KMS-11 (cell line): ENCODE measurements around the gene EPM2AIP1.
"Not testable (repeated sequence)": the region's sequence is repeated elsewhere in the genome, so short reads cannot be mapped to it uniquely, and the experiment has no call there.

Experiments
- H2AFZ ChIP-seq: fragments of 200-600 bp; sonication (generic); 2 replicates; pipeline ENCODE4 v1.6.1; 2016; ENCODE audit warnings: antibody characterized with exemption, mixed run types, low read depth
- H3K27ac ChIP-seq: fragments of 200-600 bp; sonication (generic); 2 replicates; pipeline ENCODE4 v1.6.1; 2016; ENCODE audit warnings: mild to moderate bottlenecking, mixed run types
- H3K27me3 ChIP-seq: fragments of 200-600 bp; sonication (generic); 2 replicates; pipeline ENCODE4 v1.6.1; 2017; ENCODE audit warnings: mild to moderate bottlenecking, low read depth, mixed run types, moderate library complexity; ENCODE audit not compliant: insufficient read depth
- H3K36me3 ChIP-seq: fragments of 200-600 bp; sonication (generic); 2 replicates; pipeline ENCODE4 v1.6.1; 2017; ENCODE audit warnings: mild to moderate bottlenecking, mixed run types; ENCODE audit not compliant: insufficient read depth
- H3K4me1 ChIP-seq: fragments of 200-600 bp; sonication (generic); 2 replicates; pipeline ENCODE4 v1.6.1; 2016; ENCODE audit warnings: mild to moderate bottlenecking, low read depth, mixed run types; ENCODE audit not compliant: poor library complexity, severe bottlenecking
- H3K4me2 ChIP-seq: fragments of 200-600 bp; sonication (generic); 2 replicates; pipeline ENCODE4 v1.7.0; 2016; ENCODE audit warnings: mild to moderate bottlenecking, mixed run types
- H3K4me3 ChIP-seq: fragments of 200-600 bp; sonication (generic); IDR thresholded peaks from 2 replicates; pipeline ENCODE4 v1.6.1; 2017; ENCODE audit warnings: low read depth, low read length, mixed read lengths; ENCODE audit not compliant: insufficient read depth
- H3K79me2 ChIP-seq: fragments of 200-600 bp; sonication (generic); 2 replicates; pipeline ENCODE4 v1.6.1; 2016; ENCODE audit warnings: low read depth, mixed run types; ENCODE audit not compliant: insufficient read depth
- H3K9ac ChIP-seq: fragments of 200-600 bp; sonication (generic); 2 replicates; pipeline ENCODE4 v1.6.1; 2016; ENCODE audit warnings: mild to moderate bottlenecking, mixed run types
- H4K20me1 ChIP-seq: fragments of 200-600 bp; sonication (generic); 2 replicates; pipeline ENCODE4 v1.6.1; 2016; ENCODE audit warnings: mild to moderate bottlenecking, mixed run types; ENCODE audit not compliant: insufficient read depth
- CTCF ChIP-seq: fragments of 200-600 bp; sonication (generic); conservative IDR thresholded peaks from 2 replicates; pipeline ENCODE4 v1.6.1; 2017; ENCODE audit warnings: low read depth, mild to moderate bottlenecking, antibody characterized with exemption, low read length, moderate library complexity, mixed read lengths

Gene EPM2AIP1

GRCh38 chr3:36957063-36957462, 35.9 kb downstream of the EPM2AIP1 start:
- Histone ChIP-seq H3K4me1 (no peaks in the 10 kb centered on the region), H3K27me3 (no peaks in the 10 kb centered on the region), H3K9ac (no peak overlapping the region), H4K20me1 (no peaks in the 10 kb centered on the region), H3K36me3 (no peaks in the 10 kb centered on the region), H2AFZ (no peak overlapping the region), H3K4me2 (no peak overlapping the region), H3K79me2 (no peaks in the 10 kb centered on the region), H3K4me3 (no peak overlapping the region), H3K27ac (no peak overlapping the region)
- no peak for TF ChIP-seq CTCF

GRCh38 chr3:36956155-36956554, 36.8 kb downstream of the EPM2AIP1 start:
- Histone ChIP-seq H2AFZ (no peak overlapping the region), H4K20me1 (no peaks in the 10 kb centered on the region), H3K9ac (no peak overlapping the region), H3K4me2 (no peak overlapping the region), H3K4me3 (no peak overlapping the region), H3K36me3 (no peaks in the 10 kb centered on the region), H3K4me1 (no peaks in the 10 kb centered on the region), H3K27ac (no peak overlapping the region), H3K79me2 (no peaks in the 10 kb centered on the region), H3K27me3 (no peaks in the 10 kb centered on the region)
- TF ChIP-seq CTCF, result no peak

- no peak overlapping the region for H2AFZ ChIP-seq
- no peaks in the 10 kb centered on the region for H3K79me2 ChIP-seq
- H3K9ac ChIP-seq, result no peak overlapping the region
- H3K4me3 ChIP-seq, result no peak overlapping the region
- H3K4me1 ChIP-seq, result no peaks in the 10 kb centered on the region
- H3K4me2 ChIP-seq, result no peak overlapping the region
- TF ChIP-seq CTCF, result no peak
- H3K36me3 ChIP-seq, result no peaks in the 10 kb centered on the region
- H3K27me3 ChIP-seq, result no peaks in the 10 kb centered on the region
- H4K20me1 ChIP-seq, result no peaks in the 10 kb centered on the region
- H3K27ac ChIP-seq, result no peak overlapping the region
Measured at GRCh38 chr3:36954452-36955134, 38.3 kb downstream of the EPM2AIP1 start.

GRCh38 chr3:36947814-36948213, 45.1 kb downstream of the EPM2AIP1 start:
- H2AFZ ChIP-seq, H3K4me3 ChIP-seq, H3K27me3 ChIP-seq, H3K4me1 ChIP-seq, H3K9ac ChIP-seq, H3K79me2 ChIP-seq, H3K27ac ChIP-seq, H3K36me3 ChIP-seq, H3K4me2 ChIP-seq, H4K20me1 ChIP-seq: not testable (repeated sequence)

- Histone ChIP-seq H3K4me3 (no peak overlapping the region), H2AFZ (no peak overlapping the region), H3K36me3 (no peaks in the 10 kb centered on the region), H3K9ac (no peak overlapping the region), H3K79me2 (no peaks in the 10 kb centered on the region), H3K27ac (no peak overlapping the region), H3K4me2 (no peak overlapping the region), H4K20me1 (no peaks in the 10 kb centered on the region), H3K4me1 (peaks cover 5% of the 10 kb centered on the region), H3K27me3 (no peaks in the 10 kb centered on the region)
- no peak for TF ChIP-seq CTCF
Measured at GRCh38 chr3:36945333-36945980, 47.5 kb downstream of the EPM2AIP1 start.
